Heart left ventricle (tissue), 13 donors: Measurements from ENCODE around the gene FZD1.

Experiments
- POLR2A ChIP-seq, 2 donors: fragments of 450-650 bp; IDR thresholded peaks; one replicate each; pipeline ENCODE4 v1.6.1; 2017; ENCODE audit warnings: antibody characterized with exemption in 2 of 2, mild to moderate bottlenecking in 2 of 2, moderate library complexity in 2 of 2
- TF ChIP-seq, protein P1 (sequence below), 12 donors: fragments of 200-600 bp; sonication (generic) in 4 of 12; IDR thresholded peaks; one replicate each; pipeline versions ENCODE4 v1.5.0 to v1.8.0; 2018 to 2022; ENCODE audit warnings: antibody characterized with exemption in 12 of 12, mild to moderate bottlenecking in 5 of 12
- donor health status: ischemic (EF 13 %, LVEDD 7.1; RV severe dilation, severe dysfunction).
- donor health status: DM: no; HTN: yes; CAD: no.
- donor health status: DM: no; HTN: no; CAD: no.
- donor health status: ischemic (EF 25% LVEDD 6.9; RV normal size, moderate dysfunction).
- donor health status: ischemic (EF 25% LVEDD 5.7; RV mildly dilated, moderate dysfunction).
- donor health status: ischemic (EF 35%, LVEDD 5.7; RV mildly dilated, moderate dysfunction).
- donor health status: nonischemic (EF 11% LVEDD 7.7; RV severe dilation, severe dysfunction).
- donor health status: DM: yes; HTN: yes; CAD: no.
- donor health status: PGD.
- donor health status: ischemic (EF 29% LVEDD 5.4; RV normal size, mild dysfunction).
- donor health status: nonischemic (EF 23%, LVEDD 6.1; RV moderate dilation, normal function).

- TF ChIP-seq, protein P1, sequence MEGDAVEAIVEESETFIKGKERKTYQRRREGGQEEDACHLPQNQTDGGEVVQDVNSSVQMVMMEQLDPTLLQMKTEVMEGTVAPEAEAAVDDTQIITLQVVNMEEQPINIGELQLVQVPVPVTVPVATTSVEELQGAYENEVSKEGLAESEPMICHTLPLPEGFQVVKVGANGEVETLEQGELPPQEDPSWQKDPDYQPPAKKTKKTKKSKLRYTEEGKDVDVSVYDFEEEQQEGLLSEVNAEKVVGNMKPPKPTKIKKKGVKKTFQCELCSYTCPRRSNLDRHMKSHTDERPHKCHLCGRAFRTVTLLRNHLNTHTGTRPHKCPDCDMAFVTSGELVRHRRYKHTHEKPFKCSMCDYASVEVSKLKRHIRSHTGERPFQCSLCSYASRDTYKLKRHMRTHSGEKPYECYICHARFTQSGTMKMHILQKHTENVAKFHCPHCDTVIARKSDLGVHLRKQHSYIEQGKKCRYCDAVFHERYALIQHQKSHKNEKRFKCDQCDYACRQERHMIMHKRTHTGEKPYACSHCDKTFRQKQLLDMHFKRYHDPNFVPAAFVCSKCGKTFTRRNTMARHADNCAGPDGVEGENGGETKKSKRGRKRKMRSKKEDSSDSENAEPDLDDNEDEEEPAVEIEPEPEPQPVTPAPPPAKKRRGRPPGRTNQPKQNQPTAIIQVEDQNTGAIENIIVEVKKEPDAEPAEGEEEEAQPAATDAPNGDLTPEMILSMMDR (IDR thresholded peaks at IDR 0.05): no peak
- no peak for TF ChIP-seq POLR2A (IDR thresholded peaks at IDR 0.05)
Observed at GRCh38 chr7:91243591-91244301, 20.5 kb upstream of the FZD1 start.
